Activated CD8-positive, alpha-beta memory T cell treated with anti-CD3 and anti-CD28 coated beads for 48 hours (primary cell): ENCODE results near the gene TPP1.

Experiments
- DNase-seq, 3 experiments: peaks; one replicate each; pipeline ENCODE4 v3.0.0-alpha.2; 2020; ENCODE audit warnings: low read depth in 2 of 3, low spot score in 2 of 3

TPP1 gene

GRCh38 chr11:6629573-6629891, 10.3 kb upstream of the TPP1 start:
- no peak for DNase-seq

GRCh38 chr11:6628526-6628925, 9.3 kb upstream of the TPP1 start:
- DNase-seq: no peak

GRCh38 chr11:6627762-6628241, 8.6 kb upstream of the TPP1 start:
- no peak for DNase-seq

- no peak for DNase-seq
Observed at GRCh38 chr11:6626971-6627761, 7.9 kb upstream of the TPP1 start.

GRCh38 chr11:6625832-6626420, 6.7 kb upstream of the TPP1 start:
- no peak for DNase-seq

GRCh38 chr11:6625156-6625831, 6.1 kb upstream of the TPP1 start:
- DNase-seq: no peak

- DNase-seq: no peak
Observed at GRCh38 chr11:6623391-6624363, 4.5 kb upstream of the TPP1 start.

GRCh38 chr11:6622261-6623171, 3.3 kb upstream of the TPP1 start:
- no peak for DNase-seq

- no peak for DNase-seq
Observed at GRCh38 chr11:6621711-6622211, 2.5 kb upstream of the TPP1 start.

GRCh38 chr11:6620636-6621035, 1.4 kb upstream of the TPP1 start:
- DNase-seq: no peak

- DNase-seq: no peak
Observed at GRCh38 chr11:6618117-6619003, 862 bp downstream of the TPP1 start.

GRCh38 chr11:6617315-6617781, 1.9 kb downstream of the TPP1 start:
- DNase-seq: no peak

GRCh38 chr11:6616596-6617250, 2.5 kb downstream of the TPP1 start:
- DNase-seq: no peak

GRCh38 chr11:6615882-6616585, 3.2 kb downstream of the TPP1 start:
- no peak for DNase-seq

- DNase-seq: no peak
Observed at GRCh38 chr11:6615046-6615445, 4.2 kb downstream of the TPP1 start.

- no peak for DNase-seq
Observed at GRCh38 chr11:6614446-6614845, 4.8 kb downstream of the TPP1 start.

GRCh38 chr11:6613496-6613895, 5.7 kb downstream of the TPP1 start:
- no peak for DNase-seq
